MCF 10A (cell line): ENCODE results near the gene SMS. TPM values are rescaled to one million over a fixed set of nuclear protein-coding genes. Genes with fewer than 3 reads are reported as not detected.

Experiments used
- BruUV-seq: library from RNA; stranded (reverse); fragments of 400-500 nt; replicated peaks from 2 replicates; lab custom pipeline; 2021; lab: Mats Ljungman, UMichigan
- CTCF ChIA-PET: fragments of 300-600 bp; sonication (Branson Sonifier 250); formaldehyde crosslinking; extraction: SDS; loops from one replicate; lab custom pipeline; 2021; ENCODE audit warnings: antibody characterized with exemption, inconsistent platforms; lab: Yijun Ruan, JAX
- POLR2A ChIA-PET: fragments of 300-600, 350-650 bp; sonication (Branson Sonifier 250); formaldehyde crosslinking; extraction: SDS; loops from one replicate; lab custom pipeline; 2020; ENCODE audit warnings: antibody characterized with exemption, inconsistent platforms; lab: Yijun Ruan, JAX
- DNase-seq: peaks from one replicate; pipeline ENCODE4 v3.0.0-alpha.2; 2018; ENCODE audit not compliant: unreplicated experiment
- H3K27ac Mint-ChIP-seq: one replicate; pipeline ENCODE4 v1.8.0; 2022; ENCODE audit warnings: mild to moderate bottlenecking, low read depth, mixed read lengths; ENCODE audit not compliant: unreplicated experiment
- H3K27me3 Mint-ChIP-seq: one replicate; pipeline ENCODE4 v1.8.0; 2022; ENCODE audit warnings: mixed read lengths; ENCODE audit not compliant: insufficient read depth, unreplicated experiment
- H3K36me3 Mint-ChIP-seq: one replicate; pipeline ENCODE4 v1.8.0; 2022; ENCODE audit warnings: mild to moderate bottlenecking, moderate library complexity, mixed read lengths; ENCODE audit not compliant: insufficient read depth, unreplicated experiment
- H3K4me1 Mint-ChIP-seq: one replicate; pipeline ENCODE4 v1.8.0; 2022; ENCODE audit warnings: mixed read lengths; ENCODE audit not compliant: insufficient read depth, unreplicated experiment
- H3K4me3 Mint-ChIP-seq: one replicate; pipeline ENCODE4 v1.8.0; 2022; ENCODE audit warnings: mild to moderate bottlenecking, moderate library complexity, mixed read lengths; ENCODE audit not compliant: unreplicated experiment
- H3K9me3 Mint-ChIP-seq: one replicate; pipeline ENCODE4 v1.8.0; 2022; ENCODE audit warnings: mixed read lengths; ENCODE audit not compliant: unreplicated experiment
- intact Hi-C: fragments of 100-400 bp; cut with micrococcal nuclease; formaldehyde crosslinking; loops from 2 replicates; pipeline ENCODE4 v1.14.1; 2022
- total RNA-seq: library from RNA; stranded (reverse); gene quantifications from 2 replicates; pipeline ENCODE4 v1.2.3, GENCODE V29; 2022
- TF ChIP-seq, protein P1 (sequence below): fragments of 200-600 bp; IDR thresholded peaks from one replicate; pipeline ENCODE4 v1.8.0; 2022; ENCODE audit warnings: antibody characterized with exemption, mild to moderate bottlenecking; ENCODE audit not compliant: unreplicated experiment

The SMS gene
- total RNA-seq, 1 experiment from 2014 or later = 160 TPM

DNA sequence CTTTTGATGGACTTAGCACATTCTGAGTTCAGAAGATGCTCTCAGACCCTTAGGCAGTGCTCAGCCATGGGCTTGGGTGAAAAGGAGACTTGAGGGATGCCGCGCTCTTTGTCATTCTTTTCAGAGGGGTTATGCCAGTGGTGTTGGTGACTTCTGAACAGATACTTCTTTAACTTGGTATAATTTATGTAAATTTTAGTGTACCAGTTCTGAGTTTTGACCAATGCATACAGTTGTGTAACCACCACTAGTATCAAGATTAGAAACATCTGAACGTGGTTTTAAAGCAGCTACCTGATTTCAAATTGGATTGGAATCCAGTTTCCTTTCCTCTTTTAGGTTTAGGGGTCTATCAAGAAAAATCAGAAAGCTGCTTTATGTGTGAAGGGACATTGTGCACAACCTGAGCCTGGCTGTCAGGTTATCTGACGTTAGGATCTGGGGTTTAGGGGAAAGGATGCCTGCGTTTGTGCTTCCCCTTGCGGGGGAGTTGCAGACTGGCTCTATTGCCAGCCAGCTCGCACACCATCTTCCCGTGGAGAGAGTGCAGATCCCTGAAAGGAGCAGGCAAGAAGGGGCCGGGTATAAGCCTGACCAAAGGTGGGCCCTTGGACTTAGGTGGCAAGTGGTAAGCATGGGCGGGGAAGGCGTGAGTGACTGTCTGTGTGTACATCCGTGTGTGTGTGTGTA, 19.0 kb downstream of the SMS start:
- CTCF ChIA-PET = interaction anchor here (0.6 to 1.1 kb wide), 3 partner anchors 8 to 1532 kb away, joined by 3 to 4 read pairs (median 3); no protein-coding TSS in a partner anchor
- H3K9me3 Mint-ChIP-seq = no peaks in the 10 kb centered on the region
- H3K36me3 Mint-ChIP-seq = peaks cover 7% of the 10 kb centered on the region
- TF ChIP-seq, protein P1, sequence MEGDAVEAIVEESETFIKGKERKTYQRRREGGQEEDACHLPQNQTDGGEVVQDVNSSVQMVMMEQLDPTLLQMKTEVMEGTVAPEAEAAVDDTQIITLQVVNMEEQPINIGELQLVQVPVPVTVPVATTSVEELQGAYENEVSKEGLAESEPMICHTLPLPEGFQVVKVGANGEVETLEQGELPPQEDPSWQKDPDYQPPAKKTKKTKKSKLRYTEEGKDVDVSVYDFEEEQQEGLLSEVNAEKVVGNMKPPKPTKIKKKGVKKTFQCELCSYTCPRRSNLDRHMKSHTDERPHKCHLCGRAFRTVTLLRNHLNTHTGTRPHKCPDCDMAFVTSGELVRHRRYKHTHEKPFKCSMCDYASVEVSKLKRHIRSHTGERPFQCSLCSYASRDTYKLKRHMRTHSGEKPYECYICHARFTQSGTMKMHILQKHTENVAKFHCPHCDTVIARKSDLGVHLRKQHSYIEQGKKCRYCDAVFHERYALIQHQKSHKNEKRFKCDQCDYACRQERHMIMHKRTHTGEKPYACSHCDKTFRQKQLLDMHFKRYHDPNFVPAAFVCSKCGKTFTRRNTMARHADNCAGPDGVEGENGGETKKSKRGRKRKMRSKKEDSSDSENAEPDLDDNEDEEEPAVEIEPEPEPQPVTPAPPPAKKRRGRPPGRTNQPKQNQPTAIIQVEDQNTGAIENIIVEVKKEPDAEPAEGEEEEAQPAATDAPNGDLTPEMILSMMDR = no peak
- no TSS peak for BruUV-seq
- no peak for DNase-seq
- POLR2A ChIA-PET = no interaction called here
- H3K4me3 Mint-ChIP-seq = no peak overlapping the region
- H3K4me1 Mint-ChIP-seq = peaks cover 16% of the 10 kb centered on the region
- intact Hi-C loops = no loop called here
- peaks cover 64% of the 10 kb centered on the region for H3K27me3 Mint-ChIP-seq
- H3K27ac Mint-ChIP-seq = no peak overlapping the region

DNA sequence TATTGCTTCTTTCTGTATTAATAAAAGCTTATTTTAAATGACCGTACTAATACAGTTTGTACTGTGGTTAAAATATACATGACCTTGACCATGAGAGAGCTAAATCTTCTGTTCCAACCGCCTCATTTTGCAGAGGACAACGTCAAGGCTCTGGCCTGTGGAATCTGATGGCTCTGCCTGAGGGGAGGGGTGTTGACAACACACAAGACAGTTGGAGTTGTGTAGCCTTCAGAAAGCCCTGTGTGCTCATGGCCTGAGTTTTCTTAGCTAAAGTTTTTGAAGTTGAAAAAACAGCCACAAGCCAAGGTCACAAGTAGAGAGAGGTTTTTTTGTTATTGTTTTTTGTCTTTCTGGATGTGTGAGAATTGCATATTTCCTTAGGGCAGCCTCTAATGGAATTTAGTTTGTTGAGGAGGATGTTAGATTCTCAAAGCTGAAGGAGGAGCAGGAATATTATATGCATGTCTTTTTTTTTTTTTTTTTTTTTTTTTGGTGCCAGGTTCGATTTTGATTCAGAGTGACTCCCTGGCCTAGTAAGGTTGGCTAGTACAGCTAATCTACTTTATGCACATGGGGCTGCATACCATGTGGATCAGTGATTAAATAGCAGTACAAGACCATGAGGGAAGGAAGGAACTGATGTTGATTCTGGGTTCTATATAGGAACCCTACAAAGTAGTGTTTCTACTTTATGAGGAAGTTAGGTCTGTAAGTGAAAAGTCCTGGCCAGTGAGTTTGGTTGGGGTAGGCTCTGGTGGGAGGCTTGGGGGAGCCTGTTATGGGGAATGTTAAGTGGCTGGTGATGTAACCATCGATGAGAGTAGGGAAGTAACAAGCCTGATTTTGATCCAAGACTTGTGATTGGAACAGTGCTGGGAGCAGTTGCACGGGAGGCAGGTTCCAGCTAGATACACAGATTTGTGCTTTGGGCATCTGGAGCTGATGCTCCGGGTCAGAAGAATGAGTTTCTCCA, 20.3 kb downstream of the SMS start:
- Mint-ChIP-seq H3K9me3 (no peaks in the 10 kb centered on the region), H3K4me1 (peaks cover 11% of the 10 kb centered on the region), H3K27me3 (peaks cover 60% of the 10 kb centered on the region), H3K36me3 (no peaks in the 10 kb centered on the region), H3K27ac (peak overlapping the region; percentile 1), H3K4me3 (no peak overlapping the region)
- ChIA-PET POLR2A (interaction anchor here (1.1 kb wide), 1 partner anchor 18 kb away, joined by 3 read pairs; no protein-coding TSS in a partner anchor), CTCF (interaction anchor here (0.6 to 1.9 kb wide), 7 partner anchors 11 to 1198 kb away, joined by 3 to 8 read pairs (median 3); no protein-coding TSS in a partner anchor)
- intact Hi-C loops = no loop called here
- no peak for DNase-seq
- no TSS peak for BruUV-seq
- TF ChIP-seq, protein P1 = no peak

DNA sequence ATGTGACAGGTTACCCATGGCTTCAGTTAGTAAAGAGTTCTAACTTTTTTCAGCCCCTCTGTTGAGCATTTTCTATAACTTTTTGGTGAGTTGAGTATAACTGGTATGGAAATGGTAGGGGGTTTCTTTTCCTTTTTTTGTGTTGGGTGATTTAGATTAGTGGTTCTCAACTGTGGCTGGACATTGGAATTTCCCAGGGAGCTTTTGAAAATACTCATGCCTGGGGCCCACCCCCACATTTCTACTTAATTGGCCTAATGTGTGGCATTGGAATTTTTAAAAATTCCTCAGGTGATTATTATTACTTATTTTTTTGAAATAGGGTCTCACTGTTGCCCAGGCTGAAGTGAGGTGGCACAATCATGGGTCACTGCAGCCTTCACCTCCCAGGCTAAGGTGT, 21.9 kb downstream of the SMS start:
- Mint-ChIP-seq H3K36me3 (peaks cover 9% of the 10 kb centered on the region), H3K27ac (peak overlapping the region; percentile 1), H3K27me3 (peaks cover 61% of the 10 kb centered on the region), H3K4me1 (peaks cover 11% of the 10 kb centered on the region), H3K4me3 (no peak overlapping the region), H3K9me3 (no peaks in the 10 kb centered on the region)
- intact Hi-C loops = no loop called here
- TF ChIP-seq, protein P1 = no peak
- no TSS peak for BruUV-seq
- no peak for DNase-seq
- CTCF ChIA-PET = interaction anchor here (0.7 to 1.9 kb wide), 2 partner anchors 13 to 14 kb away, joined by 4 to 8 read pairs; no protein-coding TSS in a partner anchor
- POLR2A ChIA-PET = interaction anchor here (0.7 kb wide), 1 partner anchor 103 kb away, joined by 5 read pairs; no protein-coding TSS in a partner anchor
